Testis (tissue), 3 donors: ENCODE results near the gene CELA3A. TPM values are rescaled to one million over a fixed set of nuclear protein-coding genes. Genes with fewer than 3 reads are reported as not detected.
"Not testable (repeated sequence)": the region's sequence is repeated elsewhere in the genome, so short reads cannot be mapped to it uniquely, and the experiment has no call there.

Experiments
- DNase-seq: peaks from one replicate; pipeline ENCODE4 v3.0.0-alpha.2; 2019
- H3K27ac ChIP-seq, 2 donors: fragments of 200-600 bp; sonication (generic); one replicate each; pipeline ENCODE4 v1.5.1; 2019
- H3K27me3 ChIP-seq: fragments of 200-600 bp; sonication (generic); one replicate; pipeline ENCODE4 v1.5.1; 2019
- H3K36me3 ChIP-seq: fragments of 200-600 bp; sonication (generic); one replicate; pipeline ENCODE4 v1.5.1; 2017; ENCODE audit warnings: low read depth; ENCODE audit errors: missing control alignments
- H3K4me1 ChIP-seq: fragments of 200-600 bp; sonication (generic); one replicate; pipeline ENCODE4 v1.5.1; 2019
- H3K4me3 ChIP-seq, 2 donors: fragments of 200-600 bp; sonication (generic); one replicate each; pipeline ENCODE4 v1.5.1; 2017 to 2019
- H3K9me3 ChIP-seq: fragments of 200-600 bp; sonication (generic); one replicate; pipeline ENCODE4 v1.5.1; 2017
- CTCF ChIP-seq, 3 experiments: fragments of 450-650 bp in 2 of 3; fragments of 200-600 bp in 1 of 3; sonication (generic) in 1 of 3; IDR thresholded peaks; one replicate each; pipeline ENCODE4 v1.5.1; 2016 to 2019; ENCODE audit warnings: antibody characterized with exemption in 3 of 3, mild to moderate bottlenecking in 2 of 3, moderate library complexity in 1 of 3
- POLR2A ChIP-seq: fragments of 450-650 bp; IDR thresholded peaks from one replicate; pipeline ENCODE4 v1.6.1; 2017; ENCODE audit warnings: antibody characterized with exemption, mild to moderate bottlenecking, moderate library complexity
- WGBS, 2 donors: methylation state at CpG; one replicate each; pipeline ENCODE4 v1.1.5; 2018; 5-methylcytosine and 5-hydroxymethylcytosine counted together
- intact Hi-C: fragments of 100-400 bp; cut with DNase I; formaldehyde crosslinking; loops from one replicate; pipeline ENCODE4 v1.15.1; 2023; ENCODE audit warnings: low total_unique reads
- polyA plus RNA-seq: library from polyadenylated mRNA; stranded (reverse); fragments of 350-450 nt; fragmentation: Illumina TruSeq; extraction: RNeasy Lipid Tissue Mini Kit (QIAGEN cat#74804); gene quantifications from one replicate; pipeline ENCODE4 v1.2.3, GENCODE V29; 2014; ENCODE audit warnings: low read depth, low replicate concordance; ENCODE audit not compliant: insufficient read depth
- total RNA-seq, 2 donors: library from RNA; depleted of rRNA; stranded (reverse); fragments of >200 nt; gene quantifications; one replicate each; pipeline ENCODE4 v1.2.3, GENCODE V29; 2016

The CELA3A gene
- total and polyA plus RNA-seq, 3 donors from 2014 or later, result not detected

GRCh38 chr1:22026924-22027289 lies 25.4 kb downstream of the CELA3A start:
- TF ChIP-seq POLR2A (no peak), CTCF (IDR thresholded peaks at IDR 0.05) (no peak)
- no peak for DNase-seq
- Histone ChIP-seq H3K36me3 (no peaks in the 10 kb centered on the region), H3K27ac (no peak overlapping the region), H3K4me1 (no peaks in the 10 kb centered on the region), H3K27me3 (no peaks in the 10 kb centered on the region), H3K9me3 (no peaks in the 10 kb centered on the region), H3K4me3 (no peak overlapping the region)
- 56 to 74% methylated on average over 3 of the region's 3 CpGs for WGBS, 2 donors
- intact Hi-C loops, result no loop called here

- intact Hi-C loops, result no loop called here
- TF ChIP-seq CTCF (IDR thresholded peaks at IDR 0.05), result no peak
- no peak for TF ChIP-seq POLR2A
These were observed 28.6 kb downstream of the CELA3A start for GRCh38 chr1:22030057-22030456.

GRCh38 chr1:22030473-22030872 lies 29.0 kb downstream of the CELA3A start:
- WGBS, 2 donors, result 87 to 88% methylated on average over 3 of the region's 3 CpGs
- intact Hi-C loops, result no loop called here
- no peaks in the 10 kb centered on the region for H3K4me1 ChIP-seq
- no peak overlapping the region for H3K4me3 ChIP-seq
- TF ChIP-seq CTCF (IDR thresholded peaks at IDR 0.05) (no peak), POLR2A (no peak)
- no peaks in the 10 kb centered on the region for H3K36me3 ChIP-seq
- DNase-seq, result no peak
- no peak overlapping the region for H3K27ac ChIP-seq
- H3K9me3 ChIP-seq, result no peaks in the 10 kb centered on the region
- no peaks in the 10 kb centered on the region for H3K27me3 ChIP-seq

More at GRCh38 chr1:22030057-22030456, 28.6 kb downstream of the CELA3A start:
- no peak for DNase-seq
- Histone ChIP-seq H3K9me3 (no peaks in the 10 kb centered on the region), H3K4me3 (no peak overlapping the region), H3K4me1 (no peaks in the 10 kb centered on the region), H3K36me3 (no peaks in the 10 kb centered on the region), H3K27ac (no peak overlapping the region), H3K27me3 (no peaks in the 10 kb centered on the region)
- 85% methylated on average over 4 of the region's 4 CpGs for WGBS, 2 donors

- no peaks in the 10 kb centered on the region for H3K9me3 ChIP-seq
- DNase-seq, result no peak
- no peak overlapping the region for H3K4me3 ChIP-seq
- 82 to 83% methylated on average over 8 of the region's 8 CpGs for WGBS, 2 donors
- no peaks in the 10 kb centered on the region for H3K4me1 ChIP-seq
- no peak overlapping the region for H3K27ac ChIP-seq
- no peaks in the 10 kb centered on the region for H3K27me3 ChIP-seq
- H3K36me3 ChIP-seq, result no peaks in the 10 kb centered on the region
- intact Hi-C loops, result no loop called here
- TF ChIP-seq CTCF (IDR thresholded peaks at IDR 0.05) (no peak), POLR2A (no peak)
These were observed 29.9 kb downstream of the CELA3A start for GRCh38 chr1:22031214-22031962.

- H3K4me1 ChIP-seq, H3K4me3 ChIP-seq, H3K9me3 ChIP-seq, H3K27me3 ChIP-seq, H3K36me3 ChIP-seq, intact Hi-C loops, H3K27ac ChIP-seq, DNase-seq: not testable (repeated sequence)
- 83 to 87% methylated on average over 5 of the region's 5 CpGs for WGBS, 2 donors
These were observed 33.4 kb downstream of the CELA3A start for GRCh38 chr1:22034834-22035233.
